ENCODE data around the gene MAFB.

The MAFB gene

GRCh38 chr20:40718214-40718977, 29.4 kb upstream of the MAFB start:
- H3K36me3 ChIP-seq (ENCODE audit: control insufficient read depth, insufficient read depth, low read length), result no peaks in the 10 kb centered on the region
- H3K4me3 ChIP-seq (ENCODE audit: low read length), result no peak overlapping the region
- H3K27ac ChIP-seq (ENCODE audit: low read length), result no peak overlapping the region
- no peaks in the 10 kb centered on the region for H3K27me3 ChIP-seq (ENCODE audit: control insufficient read depth, insufficient read depth, low read length)
- H3K4me1 ChIP-seq (ENCODE audit: control insufficient read depth, insufficient read depth, low read length), result no peaks in the 10 kb centered on the region
- no peaks in the 10 kb centered on the region for H3K9me3 ChIP-seq (ENCODE audit: control insufficient read depth, insufficient read depth, low read length)
- WGBS (ENCODE audit: insufficient coverage, insufficient read length), result no CpG with 5 or more reads among the region's 12 CpGs
- DNase-seq (ENCODE audit: low read depth, low spot score), result no peak

- WGBS (ENCODE audit: insufficient coverage, insufficient read length), result no CpG with 5 or more reads among the region's 13 CpGs
- Histone ChIP-seq H3K4me1 (ENCODE audit: control insufficient read depth, insufficient read depth, low read length) (no peaks in the 10 kb centered on the region), H3K9me3 (ENCODE audit: control insufficient read depth, insufficient read depth, low read length) (no peaks in the 10 kb centered on the region), H3K27ac (ENCODE audit: low read length) (no peak overlapping the region), H3K4me3 (ENCODE audit: low read length) (no peak overlapping the region), H3K27me3 (ENCODE audit: control insufficient read depth, insufficient read depth, low read length) (no peaks in the 10 kb centered on the region), H3K36me3 (ENCODE audit: control insufficient read depth, insufficient read depth, low read length) (no peaks in the 10 kb centered on the region)
- DNase-seq (ENCODE audit: low read depth, low spot score), result no peak
Observed at GRCh38 chr20:40717343-40717865, 28.4 kb upstream of the MAFB start.

- H3K4me1 ChIP-seq (ENCODE audit: control insufficient read depth, insufficient read depth, low read length), result no peaks in the 10 kb centered on the region
Observed at GRCh38 chr20:40715491-40715890, 26.5 kb upstream of the MAFB start.

GRCh38 chr20:40714916-40715315, 25.9 kb upstream of the MAFB start:
- Histone ChIP-seq H3K27me3 (ENCODE audit: control insufficient read depth, insufficient read depth, low read length) (no peaks in the 10 kb centered on the region), H3K4me3 (ENCODE audit: low read length) (no peak overlapping the region), H3K27ac (ENCODE audit: low read length) (no peak overlapping the region), H3K9me3 (ENCODE audit: control insufficient read depth, insufficient read depth, low read length) (no peaks in the 10 kb centered on the region), H3K36me3 (ENCODE audit: control insufficient read depth, insufficient read depth, low read length) (no peaks in the 10 kb centered on the region), H3K4me1 (ENCODE audit: control insufficient read depth, insufficient read depth, low read length) (no peaks in the 10 kb centered on the region)
- DNase-seq (ENCODE audit: low read depth, low spot score), result no peak
- no CpG with 5 or more reads among the region's 3 CpGs for WGBS (ENCODE audit: insufficient coverage, insufficient read length)

More at GRCh38 chr20:40715491-40715890, 26.5 kb upstream of the MAFB start:
- Histone ChIP-seq H3K27ac (ENCODE audit: low read length) (no peak overlapping the region), H3K36me3 (ENCODE audit: control insufficient read depth, insufficient read depth, low read length) (no peaks in the 10 kb centered on the region), H3K9me3 (ENCODE audit: control insufficient read depth, insufficient read depth, low read length) (no peaks in the 10 kb centered on the region), H3K27me3 (ENCODE audit: control insufficient read depth, insufficient read depth, low read length) (no peaks in the 10 kb centered on the region), H3K4me3 (ENCODE audit: low read length) (no peak overlapping the region)
- no peak for DNase-seq (ENCODE audit: low read depth, low spot score)
- WGBS (ENCODE audit: insufficient coverage, insufficient read length), result no CpG with 5 or more reads among the region's 3 CpGs

- Histone ChIP-seq H3K4me1 (ENCODE audit: control insufficient read depth, insufficient read depth, low read length) (no peaks in the 10 kb centered on the region), H3K27me3 (ENCODE audit: control insufficient read depth, insufficient read depth, low read length) (no peaks in the 10 kb centered on the region), H3K36me3 (ENCODE audit: control insufficient read depth, insufficient read depth, low read length) (no peaks in the 10 kb centered on the region), H3K4me3 (ENCODE audit: low read length) (no peak overlapping the region), H3K9me3 (ENCODE audit: control insufficient read depth, insufficient read depth, low read length) (no peaks in the 10 kb centered on the region), H3K27ac (ENCODE audit: low read length) (no peak overlapping the region)
- DNase-seq (ENCODE audit: low read depth, low spot score), result no peak
- no CpG with 5 or more reads among the region's 4 CpGs for WGBS (ENCODE audit: insufficient coverage, insufficient read length)
Observed at GRCh38 chr20:40714109-40714508, 25.1 kb upstream of the MAFB start.

GRCh38 chr20:40713508-40713907, 24.5 kb upstream of the MAFB start:
- no peak overlapping the region for H3K27ac ChIP-seq (ENCODE audit: low read length)
- H3K27me3 ChIP-seq (ENCODE audit: control insufficient read depth, insufficient read depth, low read length), result no peaks in the 10 kb centered on the region
- no CpG with 5 or more reads among the region's 6 CpGs for WGBS (ENCODE audit: insufficient coverage, insufficient read length)

GRCh38 chr20:40711079-40711478, 22.0 kb upstream of the MAFB start:
- Histone ChIP-seq H3K4me1 (ENCODE audit: control insufficient read depth, insufficient read depth, low read length) (no peaks in the 10 kb centered on the region), H3K27me3 (ENCODE audit: control insufficient read depth, insufficient read depth, low read length) (no peaks in the 10 kb centered on the region), H3K36me3 (ENCODE audit: control insufficient read depth, insufficient read depth, low read length) (no peaks in the 10 kb centered on the region), H3K4me3 (ENCODE audit: low read length) (no peak overlapping the region), H3K27ac (ENCODE audit: low read length) (no peak overlapping the region), H3K9me3 (ENCODE audit: control insufficient read depth, insufficient read depth, low read length) (no peaks in the 10 kb centered on the region)
- WGBS (ENCODE audit: insufficient coverage, insufficient read length), result no CpG with 5 or more reads among the region's 13 CpGs
- DNase-seq (ENCODE audit: low read depth, low spot score), result no peak

More at GRCh38 chr20:40713508-40713907, 24.5 kb upstream of the MAFB start:
- no peaks in the 10 kb centered on the region for H3K9me3 ChIP-seq (ENCODE audit: control insufficient read depth, insufficient read depth, low read length)
- DNase-seq (ENCODE audit: low read depth, low spot score), result no peak
- H3K4me1 ChIP-seq (ENCODE audit: control insufficient read depth, insufficient read depth, low read length), result no peaks in the 10 kb centered on the region
- no peaks in the 10 kb centered on the region for H3K36me3 ChIP-seq (ENCODE audit: control insufficient read depth, insufficient read depth, low read length)
- H3K4me3 ChIP-seq (ENCODE audit: low read length), result no peak overlapping the region

GRCh38 chr20:40710603-40711002, 21.6 kb upstream of the MAFB start:
- WGBS (ENCODE audit: insufficient coverage, insufficient read length), result no CpG with 5 or more reads among the region's 13 CpGs
- no peaks in the 10 kb centered on the region for H3K27me3 ChIP-seq (ENCODE audit: control insufficient read depth, insufficient read depth, low read length)

GRCh38 chr20:40706977-40707582, 18.0 kb upstream of the MAFB start:
- no CpG with 5 or more reads among the region's 3 CpGs for WGBS (ENCODE audit: insufficient coverage, insufficient read length)
- Histone ChIP-seq H3K36me3 (ENCODE audit: control insufficient read depth, insufficient read depth, low read length) (no peaks in the 10 kb centered on the region), H3K4me3 (ENCODE audit: low read length) (no peak overlapping the region), H3K27me3 (ENCODE audit: control insufficient read depth, insufficient read depth, low read length) (no peaks in the 10 kb centered on the region), H3K27ac (ENCODE audit: low read length) (no peak overlapping the region), H3K4me1 (ENCODE audit: control insufficient read depth, insufficient read depth, low read length) (no peaks in the 10 kb centered on the region), H3K9me3 (ENCODE audit: control insufficient read depth, insufficient read depth, low read length) (no peaks in the 10 kb centered on the region)
- DNase-seq (ENCODE audit: low read depth, low spot score), result no peak

More at GRCh38 chr20:40710603-40711002, 21.6 kb upstream of the MAFB start:
- Histone ChIP-seq H3K27ac (ENCODE audit: low read length) (no peak overlapping the region), H3K4me3 (ENCODE audit: low read length) (no peak overlapping the region), H3K4me1 (ENCODE audit: control insufficient read depth, insufficient read depth, low read length) (no peaks in the 10 kb centered on the region), H3K36me3 (ENCODE audit: control insufficient read depth, insufficient read depth, low read length) (no peaks in the 10 kb centered on the region), H3K9me3 (ENCODE audit: control insufficient read depth, insufficient read depth, low read length) (no peaks in the 10 kb centered on the region)
- no peak for DNase-seq (ENCODE audit: low read depth, low spot score)

GRCh38 chr20:40705413-40705812, 16.4 kb upstream of the MAFB start:
- H3K36me3 ChIP-seq (ENCODE audit: control insufficient read depth, insufficient read depth, low read length), result no peaks in the 10 kb centered on the region

More at GRCh38 chr20:40705413-40705812, 16.4 kb upstream of the MAFB start:
- H3K4me3 ChIP-seq (ENCODE audit: low read length), result no peak overlapping the region
- DNase-seq (ENCODE audit: low read depth, low spot score), result no peak
- no peak overlapping the region for H3K27ac ChIP-seq (ENCODE audit: low read length)
- no peaks in the 10 kb centered on the region for H3K27me3 ChIP-seq (ENCODE audit: control insufficient read depth, insufficient read depth, low read length)
- H3K4me1 ChIP-seq (ENCODE audit: control insufficient read depth, insufficient read depth, low read length), result no peaks in the 10 kb centered on the region
- no CpG with 5 or more reads among the region's 3 CpGs for WGBS (ENCODE audit: insufficient coverage, insufficient read length)
- no peaks in the 10 kb centered on the region for H3K9me3 ChIP-seq (ENCODE audit: control insufficient read depth, insufficient read depth, low read length)

Measured in iPS DF 6.9 (cell line).